ENCODE measurements around the gene DCTN4. TPM values are rescaled to one million over a fixed set of nuclear protein-coding genes. Genes with fewer than 3 reads are reported as not detected.

The DCTN4 gene
- total and polyA plus RNA-seq, 9 of the 15 experiments (the other 6 are each of a cell fraction or from before 2014, with no cell fraction given): 20.4 to 64.9 (median 49.9) TPM

GRCh38 chr5:150801117-150801927 is 42.5 kb upstream of the DCTN4 start (continued):
- TF ChIP-seq STAT6 (CRISPR knock-in tag; IDR thresholded peaks at IDR 0.05) (no peak), ZNF79 (CRISPR knock-in tag; IDR thresholded peaks at IDR 0.05; ENCODE audit: low read depth) (no peak), ZNF551 (CRISPR knock-in tag; IDR thresholded peaks at IDR 0.05) (no peak), ZKSCAN1 (IDR thresholded peaks at IDR 0.05; ENCODE audit: low read depth, low read length) (no peak), CUX1 (CRISPR knock-in tag; IDR thresholded peaks at IDR 0.05) (no peak), ZNF146 (CRISPR knock-in tag; IDR thresholded peaks at IDR 0.05; ENCODE audit: unreplicated experiment) (no peak), ZNF143 (CRISPR knock-in tag; IDR thresholded peaks at IDR 0.05) (no peak), ZNF217 (CRISPR knock-in tag; IDR thresholded peaks at IDR 0.05) (no peak), MCM2 (IDR thresholded peaks at IDR 0.05; ENCODE audit: low read depth) (no peak), NR0B1 (IDR thresholded peaks at IDR 0.05; ENCODE audit: partially characterized antibody) (no peak), ZNF3 (CRISPR knock-in tag; IDR thresholded peaks at IDR 0.05) (no peak), ZNF785 (CRISPR knock-in tag; IDR thresholded peaks at IDR 0.05) (no peak), ZNF583 (CRISPR knock-in tag; IDR thresholded peaks at IDR 0.05) (no peak), ZNF668 (CRISPR knock-in tag; IDR thresholded peaks at IDR 0.05) (no peak), ZNF76 (CRISPR knock-in tag; IDR thresholded peaks at IDR 0.05; ENCODE audit: borderline replicate concordance) (no peak), ZNF695 (CRISPR knock-in tag; IDR thresholded peaks at IDR 0.05) (no peak), CHD1 (IDR thresholded peaks at IDR 0.05; ENCODE audit: low read length) (no peak), ZNF354B (CRISPR knock-in tag; IDR thresholded peaks at IDR 0.05) (no peak), MTA3 (IDR thresholded peaks at IDR 0.05; ENCODE audit: borderline replicate concordance) (peak; percentile 61; the same call in 1 of the 2 replicates), RBM22 (IDR thresholded peaks at IDR 0.05; ENCODE audit: low read depth, low read length, poor library complexity, severe bottlenecking) (no peak), TBP (optimal IDR thresholded peaks at IDR 0.05; ENCODE audit: low read depth, low read length) (no peak)
